ENCODE measurements around the gene EPS8.
"Not testable (repeated sequence)": the region's sequence is repeated elsewhere in the genome, so short reads cannot be mapped to it uniquely, and the experiment has no call there.

EPS8 gene

GRCh38 chr12:15756822-15757221, 32.4 kb downstream of the EPS8 start:
- DNase-seq (ENCODE audit: low read depth), result no peak

- no peak for DNase-seq (ENCODE audit: low read depth)
Observed at GRCh38 chr12:15754233-15754632, 35.0 kb downstream of the EPS8 start.

DNA sequence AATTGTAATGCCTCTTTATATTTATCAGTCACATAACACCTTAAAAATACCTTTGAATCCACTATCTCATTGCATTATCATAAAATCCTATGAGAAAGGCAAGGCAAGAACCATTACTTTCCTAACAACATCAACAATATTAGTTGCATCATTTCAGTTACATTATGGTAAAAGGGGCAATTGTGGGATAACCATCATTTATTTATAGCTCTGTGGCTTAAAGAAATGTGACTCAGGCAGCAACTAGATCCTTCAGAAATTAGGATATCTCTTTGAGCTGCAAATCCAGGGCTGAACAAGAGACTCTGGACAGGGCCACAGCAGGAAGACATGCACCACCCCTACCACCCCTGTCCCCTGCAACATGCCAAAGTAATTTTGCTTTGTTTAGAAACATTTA, 36.4 kb downstream of the EPS8 start:
- no peak for DNase-seq (ENCODE audit: low read depth)

DNA sequence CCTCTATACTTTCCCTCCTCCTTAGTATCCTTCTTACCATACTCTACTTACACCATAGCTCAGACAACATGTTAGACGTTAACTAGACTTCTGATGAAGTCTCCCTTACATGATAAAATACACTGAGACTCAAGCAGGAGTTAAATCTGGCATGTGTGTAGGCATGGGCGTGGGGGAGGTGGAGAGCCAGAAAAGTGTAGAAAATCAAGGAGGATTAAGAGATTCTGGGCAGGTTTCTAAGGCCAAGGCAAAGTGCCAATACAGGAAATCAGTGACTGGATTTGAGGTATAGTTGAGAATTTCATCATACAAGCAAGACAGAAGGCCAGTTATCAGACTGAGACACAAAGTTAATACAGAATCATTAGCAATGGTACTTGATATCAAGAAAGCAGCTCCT, 37.4 kb downstream of the EPS8 start:
- DNase-seq (ENCODE audit: low read depth), result no peak

DNA sequence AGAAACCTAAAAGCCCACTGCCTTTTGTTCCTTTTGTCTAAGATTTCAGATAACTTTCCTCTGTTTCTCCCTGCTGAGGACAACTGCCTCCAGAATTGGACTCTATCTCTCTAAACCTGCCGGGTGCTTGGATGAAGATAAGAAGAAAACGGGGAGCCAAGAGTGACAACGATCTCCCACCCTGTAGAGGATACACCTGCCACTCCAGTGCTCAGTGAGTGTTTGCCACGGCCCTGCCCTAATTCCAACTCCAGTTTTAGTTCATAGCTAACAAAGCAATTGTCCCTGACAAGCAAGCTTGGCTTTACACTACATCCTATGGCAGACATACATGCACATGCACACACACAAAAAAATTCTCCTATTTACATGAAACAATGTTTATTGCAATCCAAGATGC, 39.3 kb downstream of the EPS8 start:
- DNase-seq (ENCODE audit: low read depth), result no peak

GRCh38 chr12:15741870-15742269, 47.3 kb downstream of the EPS8 start:
- DNase-seq (ENCODE audit: low read depth), result not testable (repeated sequence)

DNA sequence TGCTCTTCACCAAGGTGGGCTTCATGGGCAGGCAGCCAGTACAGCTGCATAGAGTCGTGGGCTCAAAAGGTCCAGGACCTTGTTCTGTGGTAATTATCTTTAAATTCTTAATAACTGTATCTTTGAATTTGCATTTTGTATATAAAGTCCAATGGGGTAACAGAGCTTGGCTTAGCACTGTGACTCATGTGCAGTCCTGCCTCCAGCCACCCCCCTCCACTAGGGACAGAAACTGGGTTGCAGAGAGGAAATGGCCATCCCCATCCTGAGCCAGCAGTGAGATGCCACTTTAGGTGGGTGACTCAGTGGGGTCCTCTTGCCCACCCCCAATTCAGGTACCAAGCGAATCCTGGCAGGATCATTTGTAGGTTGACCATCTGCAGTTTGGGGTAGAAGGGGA, 48.1 kb downstream of the EPS8 start:
- no peak for DNase-seq (ENCODE audit: low read depth)

DNA sequence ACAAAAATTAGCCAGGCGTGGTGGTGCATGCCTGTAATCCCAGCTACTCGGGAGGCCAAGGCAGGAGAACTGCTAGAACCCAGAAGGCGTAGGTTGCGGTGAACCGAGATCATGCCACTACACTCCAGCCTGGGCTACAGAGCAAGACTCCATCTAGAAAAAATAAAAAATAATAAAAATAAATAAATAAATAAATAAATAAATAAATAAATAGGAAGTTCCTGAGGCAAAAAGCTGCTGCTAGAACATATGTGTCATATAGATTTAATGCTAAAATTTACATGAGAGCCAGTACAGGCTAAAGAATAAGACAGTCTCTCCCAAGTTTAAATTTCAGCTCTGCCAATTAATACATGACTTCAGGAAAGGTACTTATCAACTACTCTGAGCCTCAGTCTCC, 48.8 kb downstream of the EPS8 start:
- DNase-seq (ENCODE audit: low read depth), result not testable (repeated sequence)

DNA sequence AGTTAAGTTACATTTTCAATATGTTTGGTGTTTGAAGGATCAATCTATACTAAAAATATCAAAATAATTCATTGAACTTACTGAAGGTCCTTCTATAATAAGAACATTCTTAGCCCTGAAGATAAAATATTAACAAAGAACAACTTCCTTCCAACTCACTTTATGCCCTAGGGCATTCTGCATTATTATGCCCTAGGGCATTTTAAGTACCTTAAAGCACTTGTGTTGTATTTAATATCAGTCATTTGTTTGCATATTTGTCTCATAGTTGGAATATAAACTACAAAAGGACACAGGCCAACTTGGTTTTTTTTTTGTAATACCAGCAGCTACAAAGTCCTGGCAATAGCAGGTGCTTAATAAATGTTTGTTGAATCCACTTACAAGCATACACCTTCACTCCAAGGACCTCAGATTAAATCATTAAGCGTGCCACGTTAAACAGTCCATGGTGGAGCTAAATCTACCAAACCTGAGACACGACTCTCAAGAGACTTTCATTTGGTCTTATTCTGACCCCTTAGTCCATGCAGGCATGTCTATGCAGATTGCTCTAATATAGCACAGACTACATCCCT, 50.7 kb downstream of the EPS8 start:
- no peak for DNase-seq (ENCODE audit: low read depth)

DNA sequence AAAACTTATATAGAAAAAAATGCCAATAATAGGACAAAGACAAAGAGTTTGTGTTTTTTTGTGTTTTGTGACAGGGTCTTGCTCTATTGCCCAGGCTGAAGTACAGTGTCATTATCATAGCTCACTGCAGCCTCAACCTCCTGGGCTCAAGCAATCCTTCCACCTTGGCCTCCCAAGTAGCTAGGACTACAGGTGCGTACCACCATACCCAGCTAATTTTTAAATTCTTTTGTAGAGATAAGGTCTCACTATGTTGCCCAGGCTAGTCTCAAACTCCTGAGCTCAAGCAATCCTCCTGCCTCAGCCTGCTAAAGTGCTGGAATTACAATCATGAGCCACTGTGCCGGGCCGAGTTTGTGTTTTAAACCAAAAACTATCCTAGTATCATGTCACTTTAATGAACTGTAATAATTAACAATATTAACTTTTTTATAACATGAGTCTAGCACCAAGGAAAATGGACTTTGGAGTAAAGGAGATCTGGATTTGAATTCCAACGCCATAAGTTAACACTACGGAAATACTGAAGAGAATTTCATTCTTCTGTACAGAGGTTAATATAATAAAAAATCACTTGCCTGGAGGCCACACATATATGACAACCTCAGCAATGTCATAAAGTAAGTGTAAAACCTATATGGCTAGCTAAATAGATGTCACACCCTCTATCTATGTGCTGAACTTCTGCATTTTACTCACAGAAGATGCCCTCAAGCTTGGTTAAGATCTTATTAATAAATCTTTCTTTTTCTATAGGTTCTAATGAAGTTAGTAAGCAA, 53.2 kb downstream of the EPS8 start:
- no peak for DNase-seq (ENCODE audit: low read depth)

- no peak for DNase-seq (ENCODE audit: low read depth)
Observed at GRCh38 chr12:15733136-15733535, 56.1 kb downstream of the EPS8 start.

- no peak for DNase-seq (ENCODE audit: low read depth)
Observed at GRCh38 chr12:15732341-15733061, 56.7 kb downstream of the EPS8 start.

GRCh38 chr12:15731940-15732339, 57.2 kb downstream of the EPS8 start:
- DNase-seq (ENCODE audit: low read depth), result no peak

- no peak for DNase-seq (ENCODE audit: low read depth)
Observed at GRCh38 chr12:15729097-15729496, 60.1 kb downstream of the EPS8 start.

DNA sequence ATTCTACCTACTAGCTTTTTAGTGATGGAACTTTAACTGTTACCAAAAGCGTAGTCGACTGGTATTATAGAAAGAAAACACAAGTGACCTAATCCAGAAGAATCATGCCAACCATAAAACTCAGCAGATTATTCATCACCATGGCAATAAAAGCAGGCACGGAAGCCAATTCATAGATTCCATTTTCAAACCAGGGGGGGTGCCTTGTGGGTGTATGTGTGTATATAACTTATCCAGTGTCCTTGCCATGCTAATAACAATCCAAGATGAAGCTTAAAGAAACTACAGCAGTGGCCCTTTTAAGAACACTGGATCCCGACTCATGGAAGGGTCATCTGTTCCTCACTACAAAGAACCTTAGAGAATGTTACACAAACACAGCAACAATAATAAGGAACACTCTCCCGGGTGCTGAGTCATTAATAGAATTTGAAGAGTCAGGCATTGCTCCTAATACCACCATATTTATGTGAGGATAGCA, 61.0 kb downstream of the EPS8 start:
- no peak for DNase-seq (ENCODE audit: low read depth)

DNA sequence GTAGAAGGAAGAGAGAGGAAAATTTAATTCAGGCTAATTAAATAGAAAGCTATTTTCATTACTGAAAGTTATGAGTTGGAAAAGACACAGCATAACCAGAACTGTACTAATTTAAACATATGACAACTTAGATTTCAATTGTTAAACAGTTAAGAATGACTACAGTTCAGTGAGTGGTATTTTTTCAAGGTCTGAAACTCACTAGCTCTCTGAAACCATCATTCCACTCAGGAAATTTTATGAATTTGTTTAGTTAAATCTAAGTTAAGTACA, 62.4 kb downstream of the EPS8 start:
- DNase-seq (ENCODE audit: low read depth), result no peak

- DNase-seq (ENCODE audit: low read depth), result no peak
Observed at GRCh38 chr12:15726027-15726877, 62.9 kb downstream of the EPS8 start.

DNA sequence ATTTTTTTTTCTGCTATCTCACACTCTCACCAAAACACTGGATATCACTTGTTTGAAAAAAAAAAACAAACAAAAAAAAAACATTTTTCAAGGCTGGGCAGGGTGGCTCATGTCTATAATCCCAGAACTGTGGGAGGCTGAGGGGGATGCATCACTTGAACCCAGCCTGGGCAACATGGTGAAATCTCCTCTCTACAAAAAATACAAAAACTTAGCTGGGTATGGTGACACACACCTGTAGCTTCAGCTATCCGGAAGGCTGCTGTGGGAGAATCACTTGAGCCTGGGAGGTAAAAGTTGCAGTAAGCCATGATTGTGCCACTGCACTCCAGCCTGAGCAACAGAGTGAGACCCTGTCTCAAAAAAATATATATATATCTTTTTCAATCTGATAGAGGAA, 66.2 kb downstream of the EPS8 start:
- no peak for DNase-seq (ENCODE audit: low read depth)

DNA sequence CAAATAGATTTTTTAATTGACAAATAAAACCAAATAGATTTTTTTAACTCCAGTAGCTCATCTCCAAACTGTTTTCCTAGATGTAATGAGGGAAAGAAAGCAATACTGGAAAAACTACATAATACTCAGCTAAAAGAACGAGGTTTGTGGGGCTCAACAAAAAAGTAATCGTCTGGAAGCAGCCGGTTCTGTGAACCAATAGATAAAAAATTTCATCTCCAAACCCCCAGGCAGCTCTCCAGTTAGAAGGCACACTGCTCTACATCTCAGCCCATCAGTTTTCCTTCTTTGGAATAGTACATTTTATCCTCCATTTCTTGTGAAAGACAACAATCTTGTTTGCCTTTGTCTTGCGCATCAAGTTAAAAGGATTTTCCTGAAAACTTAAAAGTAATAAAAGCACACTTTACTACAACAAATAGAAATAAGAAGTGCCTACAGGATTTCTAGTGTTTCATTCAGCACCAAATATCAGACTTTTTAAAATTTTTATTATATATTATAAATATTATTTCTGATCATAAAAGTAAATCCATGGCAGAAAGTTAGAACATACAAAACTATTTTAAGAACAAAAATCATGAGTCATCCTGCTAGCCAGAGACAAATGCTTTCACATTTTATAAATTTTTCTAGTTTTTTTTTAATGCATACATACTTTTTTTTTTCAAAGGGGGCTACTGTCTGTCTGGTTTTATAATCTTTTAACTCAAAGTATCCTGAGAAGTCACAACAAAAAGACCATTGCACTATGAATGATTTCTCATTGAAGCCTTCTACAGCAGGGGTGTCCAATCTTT, 67.7 kb downstream of the EPS8 start:
- no peak for DNase-seq (ENCODE audit: low read depth)

DNA sequence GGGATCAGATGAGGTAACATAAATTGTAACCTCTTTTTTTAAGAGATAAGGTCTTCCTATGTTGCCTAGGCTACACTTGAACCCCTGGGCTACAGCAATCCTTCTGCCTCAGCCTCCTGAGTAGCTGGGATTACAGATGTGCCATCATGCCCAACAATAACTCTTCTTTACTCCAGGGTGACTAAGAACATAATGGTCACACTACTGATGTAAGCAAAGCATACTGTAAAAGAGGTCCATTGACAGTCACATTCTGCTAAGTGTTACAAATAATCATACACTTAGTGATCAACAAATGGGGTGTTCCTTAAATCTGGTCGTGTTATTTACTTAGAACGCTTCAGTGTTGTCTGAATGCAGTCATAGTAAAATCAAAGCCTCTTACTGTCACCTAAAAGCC, 68.9 kb downstream of the EPS8 start:
- no peak for DNase-seq (ENCODE audit: low read depth)

GRCh38 chr12:15719230-15719629, 70.0 kb downstream of the EPS8 start:
- no peak for DNase-seq (ENCODE audit: low read depth)
